ENCODE data around the gene SPOP.

- no peak for TF ChIP-seq CTCF (IDR thresholded peaks at IDR 0.05; ENCODE audit: insufficient read depth, low read length, poor library complexity, severe bottlenecking)
- no peak for TF ChIP-seq EZH2phosphoT487 (conservative IDR thresholded peaks at IDR 0.05; ENCODE audit: low read length)
Measured at GRCh38 chr17:49667854-49668253, 10.0 kb downstream of the SPOP start.

Data from SU-DHL-6 (cell line).